ENCODE measurements around the gene TIE1. TPM values are rescaled to one million over a fixed set of nuclear protein-coding genes. Genes with fewer than 3 reads are reported as not detected.

Gene TIE1
- total RNA-seq, 2 donors from 2014 or later: 23.7 to 25.7 TPM

- no peak for TF ChIP-seq CTCF (IDR thresholded peaks at IDR 0.05)
- DNase-seq (ENCODE audit: low spot score) (no peak), ATAC-seq (ENCODE audit: insufficient number of reproducible peaks, low FRiP score, low read depth) (no peak)
- Histone ChIP-seq H3K4me1 (ENCODE audit: control insufficient read depth in 1 of 2, low read depth in 2 of 2) (no peaks in the 10 kb centered on the region), H3K4me3 (no peak overlapping the region), H3K9me3 (no peaks in the 10 kb centered on the region), H3K36me3 (no peaks in the 10 kb centered on the region), H3K27ac (no peak overlapping the region), H3K27me3 (replicated peaks; ENCODE audit: insufficient read depth) (no peaks in the 10 kb centered on the region)
Measured at GRCh38 chr1:43309405-43310025, 8.7 kb downstream of the TIE1 start.

- no peaks in the 10 kb centered on the region for H3K27me3 ChIP-seq (replicated peaks; ENCODE audit: insufficient read depth)
- ATAC-seq (ENCODE audit: insufficient number of reproducible peaks, low FRiP score, low read depth) (no peak), DNase-seq (ENCODE audit: low spot score) (no peak)
- no peaks in the 10 kb centered on the region for H3K4me1 ChIP-seq (ENCODE audit: control insufficient read depth in 1 of 2, low read depth in 2 of 2)
- no peak overlapping the region for H3K27ac ChIP-seq
- no peak for TF ChIP-seq CTCF (IDR thresholded peaks at IDR 0.05)
- no peak overlapping the region for H3K4me3 ChIP-seq
- no peaks in the 10 kb centered on the region for H3K36me3 ChIP-seq
- H3K9me3 ChIP-seq: no peaks in the 10 kb centered on the region
Measured at GRCh38 chr1:43311521-43311920, 10.7 kb downstream of the TIE1 start.

DNA sequence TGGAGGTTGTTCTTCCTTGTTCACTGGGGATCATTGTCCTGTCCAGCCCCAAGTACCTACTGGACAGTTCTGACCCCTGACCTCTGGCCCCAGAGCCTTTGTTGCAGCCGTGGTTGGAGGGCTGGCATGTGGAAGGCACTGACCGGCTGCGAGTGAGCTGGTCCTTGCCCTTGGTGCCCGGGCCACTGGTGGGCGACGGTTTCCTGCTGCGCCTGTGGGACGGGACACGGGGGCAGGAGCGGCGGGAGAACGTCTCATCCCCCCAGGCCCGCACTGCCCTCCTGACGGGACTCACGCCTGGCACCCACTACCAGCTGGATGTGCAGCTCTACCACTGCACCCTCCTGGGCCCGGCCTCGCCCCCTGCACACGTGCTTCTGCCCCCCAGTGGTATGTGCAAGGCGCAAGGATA is 11.4 kb downstream of the TIE1 start:
- no peak for DNase-seq (ENCODE audit: low spot score)
- ATAC-seq (ENCODE audit: insufficient number of reproducible peaks, low FRiP score, low read depth): no peak
- H3K4me1 ChIP-seq (ENCODE audit: control insufficient read depth in 1 of 2, low read depth in 2 of 2): no peaks in the 10 kb centered on the region
- H3K27me3 ChIP-seq (replicated peaks; ENCODE audit: insufficient read depth): no peaks in the 10 kb centered on the region
- TF ChIP-seq CTCF (IDR thresholded peaks at IDR 0.05): no peak
- no peak overlapping the region for H3K4me3 ChIP-seq
- no peaks in the 10 kb centered on the region for H3K36me3 ChIP-seq
- no peaks in the 10 kb centered on the region for H3K9me3 ChIP-seq
- H3K27ac ChIP-seq: no peak overlapping the region

DNA sequence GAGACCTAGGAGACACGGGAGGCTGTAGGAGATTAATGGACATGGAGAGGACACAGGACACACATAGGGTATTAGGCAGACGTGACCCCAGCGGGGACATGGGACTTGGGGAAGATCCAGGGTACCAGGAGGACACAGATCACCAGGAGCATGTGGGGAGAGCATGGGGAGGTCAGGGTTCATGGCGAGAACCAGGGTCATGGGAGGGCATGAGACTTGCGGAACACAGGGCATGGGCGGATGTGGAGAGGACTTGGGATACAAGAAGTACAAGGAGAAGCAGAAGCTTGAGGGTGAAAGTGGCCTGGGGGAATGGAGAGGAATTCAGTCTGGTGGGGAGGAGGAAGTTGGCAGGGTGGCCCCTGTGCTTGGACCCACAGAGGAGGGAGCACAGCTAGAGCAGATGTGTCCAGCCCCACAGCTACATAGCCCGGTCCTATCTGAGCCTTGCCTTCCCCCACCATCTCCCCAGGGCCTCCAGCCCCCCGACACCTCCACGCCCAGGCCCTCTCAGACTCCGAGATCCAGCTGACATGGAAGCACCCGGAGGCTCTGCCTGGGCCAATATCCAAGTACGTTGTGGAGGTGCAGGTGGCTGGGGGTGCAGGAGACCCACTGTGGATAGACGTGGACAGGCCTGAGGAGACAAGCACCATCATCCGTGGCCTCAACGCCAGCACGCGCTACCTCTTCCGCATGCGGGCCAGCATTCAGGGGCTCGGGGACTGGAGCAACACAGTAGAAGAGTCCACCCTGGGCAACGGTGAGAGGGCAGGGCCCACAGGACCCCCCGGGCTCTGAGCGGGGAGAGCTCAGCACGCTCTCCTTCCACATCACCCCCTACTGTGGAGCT is 12.1 kb downstream of the TIE1 start:
- Histone ChIP-seq H3K36me3 (no peaks in the 10 kb centered on the region), H3K27ac (no peak overlapping the region), H3K4me3 (no peak overlapping the region), H3K9me3 (no peaks in the 10 kb centered on the region), H3K27me3 (replicated peaks; ENCODE audit: insufficient read depth) (no peaks in the 10 kb centered on the region), H3K4me1 (ENCODE audit: control insufficient read depth in 1 of 2, low read depth in 2 of 2) (no peaks in the 10 kb centered on the region)
- DNase-seq (ENCODE audit: low spot score) (no peak), ATAC-seq (ENCODE audit: insufficient number of reproducible peaks, low FRiP score, low read depth) (no peak)
- TF ChIP-seq CTCF (IDR thresholded peaks at IDR 0.05): no peak

- H3K27ac ChIP-seq: no peak overlapping the region
- ATAC-seq (ENCODE audit: insufficient number of reproducible peaks, low FRiP score, low read depth) (no peak), DNase-seq (ENCODE audit: low spot score) (no peak)
- no peaks in the 10 kb centered on the region for H3K27me3 ChIP-seq (replicated peaks; ENCODE audit: insufficient read depth)
- H3K36me3 ChIP-seq: no peaks in the 10 kb centered on the region
- no peak for TF ChIP-seq CTCF (IDR thresholded peaks at IDR 0.05)
- H3K9me3 ChIP-seq: no peaks in the 10 kb centered on the region
- H3K4me1 ChIP-seq (ENCODE audit: control insufficient read depth in 1 of 2, low read depth in 2 of 2): no peaks in the 10 kb centered on the region
- no peak overlapping the region for H3K4me3 ChIP-seq
Measured at GRCh38 chr1:43313771-43314170, 13.0 kb downstream of the TIE1 start.
